HEK293 (cell line): ENCODE measurements around the gene FOXP1.

Experiments used
- CTCF ChIA-PET: fragments of 350-600 bp; formaldehyde crosslinking; extraction: SDS; loops from one replicate; lab custom pipeline; 2021; ENCODE audit warnings: antibody characterized with exemption; lab: Yijun Ruan, JAX
- POLR2A ChIA-PET: fragments of 300-600 bp; formaldehyde crosslinking; extraction: SDS; loops from one replicate; lab custom pipeline; 2020; ENCODE audit warnings: antibody characterized with exemption, inconsistent platforms; lab: Yijun Ruan, JAX
- H3K27ac ChIP-seq: fragments of 200-500 bp; sonication (Bioruptor generic); 2 replicates; pipeline ENCODE4 v1.5.1; 2014; ENCODE audit warnings: low read depth, low read length, control low read depth, inconsistent platforms; ENCODE audit errors: extremely low read depth
- H3K36me3 ChIP-seq, 2 experiments: fragments of 200-500 bp in 1 of 2; sonication (Bioruptor generic) in 1 of 2; 1 replicate in 1 of 2; 2 replicates in 1 of 2; pipeline ENCODE4 v1.5.1; 2014 to 2017; ENCODE audit warnings: inconsistent platforms in 2 of 2, low read length in 2 of 2; ENCODE audit not compliant: control insufficient read depth in 2 of 2, insufficient read depth in 1 of 2
- H3K4me1 ChIP-seq: fragments of 200-500 bp; sonication (Bioruptor generic); 2 replicates; pipeline ENCODE4 v1.5.1; 2014; ENCODE audit warnings: mild to moderate bottlenecking, low read length, inconsistent platforms; ENCODE audit not compliant: control insufficient read depth, insufficient read depth
- H3K4me3 ChIP-seq: 2 replicates; pipeline ENCODE4 v1.5.1; 2011; ENCODE audit warnings: low read depth, mild to moderate bottlenecking, control low read depth, low read length, moderate library complexity
- H3K9me3 ChIP-seq: fragments of 200-500 bp; sonication (Bioruptor generic); 2 replicates; pipeline ENCODE4 v1.5.1; 2014; ENCODE audit warnings: low read depth, low read length, inconsistent platforms; ENCODE audit not compliant: control insufficient read depth, insufficient read depth
- AEBP2 ChIP-seq: fragments of 450-650 bp; formaldehyde crosslinking; IDR thresholded peaks from 2 replicates; pipeline ENCODE4 v1.5.1; 2016; ENCODE audit warnings: missing biosample characterization, missing genetic modification characterization, borderline replicate concordance
- GFI1B ChIP-seq: fragments of 450-650 bp; formaldehyde crosslinking; IDR thresholded peaks from 2 replicates; pipeline ENCODE4 v1.5.1; 2016; ENCODE audit warnings: missing biosample characterization, missing genetic modification characterization
- HOXD13 ChIP-seq: sonication (generic); formaldehyde crosslinking; IDR thresholded peaks from 2 replicates; pipeline ENCODE4 v1.8.0; 2022; ENCODE audit warnings: missing genetic modification reagents, borderline replicate concordance
- INSM2 ChIP-seq: fragments of 450-650 bp; formaldehyde crosslinking; IDR thresholded peaks from 2 replicates; pipeline ENCODE4 v1.5.1; 2016; ENCODE audit warnings: missing biosample characterization, missing genetic modification characterization
- KLF10 ChIP-seq: fragments of 450-650 bp; IDR thresholded peaks from 2 replicates; pipeline ENCODE4 v1.5.1; 2018; ENCODE audit warnings: missing biosample characterization, mild to moderate bottlenecking, missing genetic modification characterization
- KLF8 ChIP-seq: fragments of 450-650 bp; formaldehyde crosslinking; IDR thresholded peaks from 2 replicates; pipeline ENCODE4 v1.5.1; 2016; ENCODE audit warnings: missing biosample characterization, missing genetic modification characterization
- KLF9 ChIP-seq: fragments of 450-650 bp; formaldehyde crosslinking; IDR thresholded peaks from 2 replicates; pipeline ENCODE4 v1.5.1; 2016; ENCODE audit warnings: missing biosample characterization, missing genetic modification characterization, low read depth
- MEIS1 ChIP-seq: sonication (generic); formaldehyde crosslinking; IDR thresholded peaks from 2 replicates; pipeline ENCODE4 v1.8.1; 2022; ENCODE audit warnings: missing genetic modification reagents, mild to moderate bottlenecking, borderline replicate concordance
- RBAK ChIP-seq: fragments of 450-650 bp; formaldehyde crosslinking; IDR thresholded peaks from 2 replicates; pipeline ENCODE4 v1.5.1; 2016; ENCODE audit warnings: missing biosample characterization, missing genetic modification characterization
- REPIN1 ChIP-seq: fragments of 450-650 bp; formaldehyde crosslinking; IDR thresholded peaks from 2 replicates; pipeline ENCODE4 v1.5.1; 2017; ENCODE audit warnings: missing biosample characterization, missing genetic modification characterization, low read depth
- SETDB1 ChIP-seq: IDR thresholded peaks from one replicate; pipeline ENCODE4 v1.6.1; 2017; ENCODE audit warnings: mild to moderate bottlenecking, low read length, moderate library complexity, mixed read lengths; ENCODE audit not compliant: insufficient read length
- TCF7L2 ChIP-seq: IDR thresholded peaks from 2 replicates; pipeline ENCODE4 v1.6.1; 2011; ENCODE audit warnings: low read depth, mild to moderate bottlenecking, inconsistent platforms, low read length, moderate library complexity, borderline replicate concordance
- ZBTB11 ChIP-seq: fragments of 450-650 bp; formaldehyde crosslinking; conservative IDR thresholded peaks from 2 replicates; pipeline ENCODE4 v1.5.1; 2016; ENCODE audit warnings: low read depth, missing biosample characterization, missing genetic modification characterization
- ZBTB44 ChIP-seq: fragments of 450-650 bp; IDR thresholded peaks from 2 replicates; pipeline ENCODE4 v1.5.1; 2018; ENCODE audit warnings: missing biosample characterization, mild to moderate bottlenecking, missing genetic modification characterization
- ZIC2 ChIP-seq: fragments of 450-650 bp; formaldehyde crosslinking; IDR thresholded peaks from 2 replicates; pipeline ENCODE4 v1.5.1; 2016; ENCODE audit warnings: missing biosample characterization, missing genetic modification characterization
- ZNF202 ChIP-seq: fragments of 450-650 bp; formaldehyde crosslinking; IDR thresholded peaks from 2 replicates; pipeline ENCODE4 v1.5.1; 2016; ENCODE audit warnings: missing biosample characterization, missing genetic modification characterization, borderline replicate concordance
- ZNF214 ChIP-seq: fragments of 450-650 bp; formaldehyde crosslinking; IDR thresholded peaks from 2 replicates; pipeline ENCODE4 v1.5.1; 2017; ENCODE audit warnings: missing biosample characterization, mild to moderate bottlenecking, missing genetic modification characterization, borderline replicate concordance
- ZNF221 ChIP-seq: fragments of 450-650 bp; formaldehyde crosslinking; IDR thresholded peaks from 2 replicates; pipeline ENCODE4 v1.5.1; 2017; ENCODE audit warnings: missing biosample characterization, missing genetic modification characterization, borderline replicate concordance
- ZNF223 ChIP-seq: fragments of 450-650 bp; formaldehyde crosslinking; IDR thresholded peaks from 2 replicates; pipeline ENCODE4 v1.5.1; 2016; ENCODE audit warnings: missing biosample characterization, missing genetic modification characterization
- ZNF37A ChIP-seq: fragments of 450-650 bp; IDR thresholded peaks from 2 replicates; pipeline ENCODE4 v1.5.1; 2018; ENCODE audit warnings: missing biosample characterization, missing genetic modification characterization
- ZNF48 ChIP-seq: fragments of 450-650 bp; formaldehyde crosslinking; IDR thresholded peaks from 2 replicates; pipeline ENCODE4 v1.5.1; 2016; ENCODE audit warnings: missing biosample characterization, missing genetic modification characterization
- ZNF548 ChIP-seq: fragments of 450-650 bp; formaldehyde crosslinking; IDR thresholded peaks from 2 replicates; pipeline ENCODE4 v1.5.1; 2016; ENCODE audit warnings: missing biosample characterization, missing genetic modification characterization
- ZNF600 ChIP-seq: fragments of 450-650 bp; formaldehyde crosslinking; IDR thresholded peaks from 2 replicates; pipeline ENCODE4 v1.5.1; 2016; ENCODE audit warnings: missing biosample characterization, missing genetic modification characterization
- ZNF645 ChIP-seq: fragments of 450-650 bp; formaldehyde crosslinking; IDR thresholded peaks from 2 replicates; pipeline ENCODE4; 2016; ENCODE audit warnings: missing biosample characterization, missing genetic modification characterization
- ZNF701 ChIP-seq: fragments of 450-650 bp; formaldehyde crosslinking; IDR thresholded peaks from 2 replicates; pipeline ENCODE4 v1.5.1; 2016; ENCODE audit warnings: missing biosample characterization, missing genetic modification characterization
- ZNF837 ChIP-seq: fragments of 450-650 bp; formaldehyde crosslinking; IDR thresholded peaks from 2 replicates; pipeline ENCODE4 v1.5.1; 2016; ENCODE audit warnings: missing biosample characterization, missing genetic modification characterization

FOXP1 gene

GRCh38 chr3:71444861-71445259 is 138.7 kb downstream of the FOXP1 start:
- no peak for TF ChIP-seq ZNF223 (tag by site-specific recombination)
- no peak for TF ChIP-seq ZNF701 (tag by site-specific recombination)
- TF ChIP-seq ZNF548 = no peak
- no peak for TF ChIP-seq KLF9 (tag by site-specific recombination)
- no peak for TF ChIP-seq KLF10
- no peak for TF ChIP-seq INSM2 (tag by site-specific recombination)
- no peak for TF ChIP-seq ZBTB44 (tag by site-specific recombination)
- TF ChIP-seq ZNF48 (tag by site-specific recombination) = no peak
- no peak for TF ChIP-seq SETDB1
- TF ChIP-seq ZNF837 (tag by site-specific recombination) = no peak

GRCh38 chr3:71444028-71444860 is 139.3 kb downstream of the FOXP1 start:
- no peak overlapping the region for H3K27ac ChIP-seq
- POLR2A ChIA-PET = no interaction called here

More at GRCh38 chr3:71444861-71445259, 138.7 kb downstream of the FOXP1 start:
- Histone ChIP-seq H3K9me3 (no peaks in the 10 kb centered on the region), H3K36me3 (no peaks in the 10 kb centered on the region), H3K4me3 (no peak overlapping the region), H3K27ac (no peak overlapping the region), H3K4me1 (no peaks in the 10 kb centered on the region)
- CTCF ChIA-PET = no interaction called here
- POLR2A ChIA-PET = no interaction called here

More at GRCh38 chr3:71444028-71444860, 139.3 kb downstream of the FOXP1 start:
- Histone ChIP-seq H3K9me3 (no peaks in the 10 kb centered on the region), H3K36me3 (no peaks in the 10 kb centered on the region), H3K4me3 (no peak overlapping the region), H3K4me1 (no peaks in the 10 kb centered on the region)
- CTCF ChIA-PET = no interaction called here
- TF ChIP-seq ZIC2 (tag by site-specific recombination) = no peak
- no peak for TF ChIP-seq AEBP2 (tag by site-specific recombination)
- TF ChIP-seq ZNF214 = no peak
- no peak for TF ChIP-seq ZBTB11
- no peak for TF ChIP-seq ZNF202
- no peak for TF ChIP-seq REPIN1 (tag by site-specific recombination)
- no peak for TF ChIP-seq HOXD13 (CRISPR knock-in tag)
- no peak for TF ChIP-seq GFI1B (tag by site-specific recombination)
- TF ChIP-seq RBAK (tag by site-specific recombination) = no peak
- TF ChIP-seq ZNF221 = no peak
- TF ChIP-seq ZNF645 (tag by site-specific recombination) = no peak
- no peak for TF ChIP-seq ZNF600 (tag by site-specific recombination)
- TF ChIP-seq ZNF37A (tag by site-specific recombination) = no peak
- no peak for TF ChIP-seq TCF7L2
- TF ChIP-seq KLF8 = no peak
- TF ChIP-seq MEIS1 (CRISPR knock-in tag) = no peak
- TF ChIP-seq ZNF223 (tag by site-specific recombination) = no peak
